Measurements from ENCODE around the gene CABCOCO1. TPM values are rescaled to one million over a fixed set of nuclear protein-coding genes. Genes with fewer than 3 reads are reported as not detected.

CABCOCO1 gene, protein sequence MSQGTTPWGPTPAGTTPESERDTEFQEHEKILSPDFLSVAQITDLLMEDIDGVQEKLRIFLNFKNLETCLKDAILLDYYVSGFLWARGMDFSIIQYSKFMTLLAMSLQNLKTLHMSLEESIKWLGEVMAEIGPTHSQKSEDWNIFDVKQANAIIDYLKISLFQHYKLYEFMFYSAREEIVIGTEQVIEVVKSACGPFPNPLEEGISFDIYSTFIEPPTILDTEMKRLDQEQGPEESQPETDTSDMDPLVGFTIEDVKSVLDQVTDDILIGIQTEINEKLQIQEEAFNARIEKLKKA
- polyA plus RNA-seq (ENCODE audit: insufficient read length), result 2.8 TPM
- long read RNA-seq, donor 1, partial matches to known transcripts, result 0 of 2 reads
- long read RNA-seq, donor 1, other reads (novel, unspliced or antisense), result 0 of 2 reads
- long read RNA-seq, donor 2, result 0 reads
- long read RNA-seq, donor 3, result 0 reads
- long read RNA-seq, donor 4, result 0 reads
- long read RNA-seq, donor 5, result 0 reads
- long read RNA-seq, donor 6, partial matches to known transcripts, result 0 of 1 reads
- long read RNA-seq, donor 6, other reads (novel, unspliced or antisense), result 0 of 1 reads
- long read RNA-seq, donor 7, result 0 reads
- long read RNA-seq, donor 8, result 0 reads

DNA sequence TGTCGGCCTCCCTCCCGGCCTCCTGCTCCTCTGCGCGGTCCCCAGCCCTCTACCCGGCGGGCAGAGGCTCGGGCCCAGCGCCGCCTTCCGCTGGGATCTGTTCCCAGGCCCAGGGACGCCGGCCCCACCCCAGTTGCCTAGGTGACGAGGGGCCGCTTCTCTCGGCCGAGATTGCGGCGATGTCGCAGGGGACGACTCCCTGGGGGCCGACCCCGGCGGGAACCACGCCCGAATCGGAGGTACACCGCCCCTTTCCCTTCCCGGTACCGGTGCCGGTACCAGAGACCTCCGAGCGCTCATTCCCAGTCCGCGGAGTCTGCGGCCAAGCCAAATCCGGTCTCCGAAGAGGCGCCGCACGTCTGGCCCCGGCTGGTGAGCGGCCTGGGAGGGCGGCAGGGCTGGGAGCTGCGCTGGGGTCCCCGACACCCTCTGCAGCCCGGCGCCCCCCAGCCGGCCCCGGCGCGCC, at the start of gene CABCOCO1:
Gene CABCOCO1 (plus strand): TSS at position 136 of the 466 bp plus-strand sequence. CDS start 44 bp downstream, at position 180.
- DNase-seq, result peak; percentile 76

- DNase-seq, result no peak
These were observed 49.1 kb upstream of the CABCOCO1 start for GRCh38 chr10:61613665-61614064.

DNA sequence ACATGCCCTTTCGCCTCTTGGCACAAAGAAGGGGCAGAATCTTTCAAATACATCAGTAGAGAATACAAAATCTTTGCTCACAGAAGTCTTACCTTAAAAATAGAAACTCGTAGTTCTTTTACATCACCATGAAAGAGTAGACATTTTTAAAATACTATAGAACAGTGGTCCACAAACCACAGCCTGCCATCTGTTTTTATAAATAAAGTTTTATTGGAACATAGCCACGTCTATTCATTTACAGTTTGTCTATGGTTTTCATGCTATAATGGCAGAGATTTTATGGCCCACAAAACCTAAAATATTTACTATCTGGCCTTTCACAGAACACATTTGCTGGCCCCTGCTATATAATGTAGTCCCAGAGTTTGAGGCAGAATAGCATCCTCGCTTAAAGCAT, 46.1 kb upstream of the CABCOCO1 start:
- no peak for DNase-seq

DNA sequence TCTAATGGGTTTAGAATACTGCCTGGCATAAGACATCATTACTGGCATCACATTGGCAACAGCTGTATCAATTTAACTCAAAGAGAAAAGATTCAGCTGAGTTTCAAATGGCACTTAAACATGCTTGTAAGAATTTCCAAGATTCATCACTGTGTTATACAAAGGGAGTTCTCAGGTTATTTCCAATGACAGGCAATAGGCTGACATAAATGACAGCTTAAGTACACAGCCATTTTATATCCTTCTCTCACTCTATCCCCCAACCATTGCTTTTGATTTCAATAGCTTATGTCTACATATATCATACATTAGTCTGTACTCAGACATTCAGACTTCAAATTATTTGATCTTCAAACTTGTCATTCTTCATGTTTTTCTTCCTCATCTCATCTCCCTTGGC, 45.5 kb upstream of the CABCOCO1 start:
- DNase-seq, result no peak

DNA sequence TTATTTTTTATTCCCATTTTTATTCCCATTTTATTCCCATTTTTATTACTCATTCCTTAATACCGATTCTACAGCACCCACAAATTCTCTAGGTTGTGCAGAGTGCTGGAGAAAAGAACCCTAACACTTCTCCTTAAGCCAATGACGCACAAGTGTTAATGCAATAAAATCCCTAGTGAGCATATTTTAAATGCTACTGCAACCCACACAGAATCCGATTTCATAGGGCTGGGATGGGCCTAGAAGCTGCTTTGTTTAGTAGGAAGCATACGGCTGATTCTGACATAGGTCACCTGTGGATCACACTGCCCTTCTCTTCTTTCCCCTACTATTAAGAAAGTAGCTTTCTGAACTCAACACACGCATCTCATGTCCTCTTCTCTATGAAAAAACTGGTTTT, 45.1 kb upstream of the CABCOCO1 start:
- DNase-seq, result no peak

DNA sequence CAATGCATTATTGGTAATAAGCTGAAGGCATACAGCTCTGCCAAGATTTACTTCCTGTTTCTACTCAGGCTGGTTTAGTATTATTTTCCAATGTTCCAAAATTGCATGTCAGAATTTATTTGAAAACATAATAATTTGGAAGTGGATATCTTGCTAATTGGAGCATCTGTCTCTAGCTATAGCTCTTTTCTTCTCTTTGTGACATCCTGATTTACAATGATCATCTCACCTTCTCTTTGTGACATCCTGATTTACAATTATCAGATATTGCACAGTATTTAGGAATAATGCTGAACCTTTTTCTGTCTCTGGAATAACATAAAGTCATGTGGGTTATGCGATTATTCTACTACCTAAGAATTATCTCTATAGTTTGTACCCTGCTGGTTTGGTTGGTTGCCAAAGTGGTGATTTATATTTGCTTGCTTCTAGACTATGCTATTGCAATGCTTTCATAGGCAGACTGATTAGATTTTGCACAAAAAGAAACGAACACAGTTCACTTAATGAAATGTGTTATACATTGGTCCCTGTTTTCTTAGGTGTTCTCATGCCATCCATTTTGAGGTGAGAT, 44.3 kb upstream of the CABCOCO1 start:
- no peak for DNase-seq

DNA sequence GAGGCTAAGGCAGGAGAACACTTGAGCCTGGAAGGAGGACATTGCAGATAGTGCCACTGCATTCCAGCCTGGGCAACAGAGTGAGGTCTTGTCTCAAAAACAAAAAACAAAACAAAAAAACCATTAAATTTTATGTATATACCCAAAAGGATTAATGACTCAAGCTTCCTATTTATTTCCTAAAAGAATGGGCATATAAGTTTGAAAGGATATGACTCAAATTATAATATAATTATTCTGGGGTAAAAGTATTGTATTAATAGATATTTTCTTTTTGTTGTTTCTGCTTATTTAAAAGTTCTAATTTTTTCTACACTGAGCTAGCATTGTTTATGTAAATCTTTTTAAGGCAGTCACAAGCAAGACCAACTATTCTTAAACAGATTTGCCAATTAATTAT, 42.2 kb upstream of the CABCOCO1 start:
- no peak for DNase-seq

DNA sequence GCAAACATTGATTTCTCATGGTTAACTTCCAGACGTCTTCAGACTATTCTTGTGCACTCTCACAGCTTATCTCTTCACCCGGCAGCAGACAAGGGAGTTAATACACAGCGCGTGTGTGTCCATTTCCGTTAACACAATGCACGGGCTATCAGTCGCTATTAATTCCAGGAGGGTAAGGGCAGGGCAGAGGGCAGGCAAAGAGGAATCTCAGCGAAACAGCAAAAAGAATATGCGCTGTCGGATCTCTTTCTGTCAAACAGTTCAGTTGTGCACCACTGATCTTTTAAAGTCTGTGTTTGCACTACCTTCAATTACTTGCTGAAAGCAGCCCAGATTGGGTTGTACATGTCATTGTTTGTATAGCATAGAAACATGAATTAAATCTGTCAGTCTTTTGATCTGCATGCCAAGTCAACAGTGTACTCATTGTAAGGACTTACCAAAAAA, 41.1 kb upstream of the CABCOCO1 start:
- DNase-seq, result no peak

DNA sequence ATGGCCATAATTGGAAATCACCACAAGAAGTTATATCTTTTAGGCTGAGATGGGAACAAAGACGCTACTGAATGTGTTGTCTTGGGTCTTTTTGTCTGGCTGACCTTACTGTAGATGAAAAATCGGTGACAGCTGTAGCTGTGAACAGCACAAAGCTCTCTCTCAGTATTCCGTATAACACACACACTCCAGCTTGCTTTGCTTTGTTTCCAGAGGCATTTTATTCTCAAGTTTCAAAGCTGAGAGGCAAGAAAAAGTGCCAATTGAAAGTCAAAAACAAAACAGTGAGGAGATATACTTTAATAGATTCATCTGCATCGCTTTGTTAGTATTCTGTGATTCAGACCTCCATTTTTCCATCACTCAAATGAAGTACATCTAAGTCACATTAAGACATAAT, 39.6 kb upstream of the CABCOCO1 start:
- no peak for DNase-seq

GRCh38 chr10:61626209-61626608, 36.5 kb upstream of the CABCOCO1 start:
- DNase-seq, result no peak

GRCh38 chr10:61627266-61627665, 35.5 kb upstream of the CABCOCO1 start:
- no peak for DNase-seq

DNA sequence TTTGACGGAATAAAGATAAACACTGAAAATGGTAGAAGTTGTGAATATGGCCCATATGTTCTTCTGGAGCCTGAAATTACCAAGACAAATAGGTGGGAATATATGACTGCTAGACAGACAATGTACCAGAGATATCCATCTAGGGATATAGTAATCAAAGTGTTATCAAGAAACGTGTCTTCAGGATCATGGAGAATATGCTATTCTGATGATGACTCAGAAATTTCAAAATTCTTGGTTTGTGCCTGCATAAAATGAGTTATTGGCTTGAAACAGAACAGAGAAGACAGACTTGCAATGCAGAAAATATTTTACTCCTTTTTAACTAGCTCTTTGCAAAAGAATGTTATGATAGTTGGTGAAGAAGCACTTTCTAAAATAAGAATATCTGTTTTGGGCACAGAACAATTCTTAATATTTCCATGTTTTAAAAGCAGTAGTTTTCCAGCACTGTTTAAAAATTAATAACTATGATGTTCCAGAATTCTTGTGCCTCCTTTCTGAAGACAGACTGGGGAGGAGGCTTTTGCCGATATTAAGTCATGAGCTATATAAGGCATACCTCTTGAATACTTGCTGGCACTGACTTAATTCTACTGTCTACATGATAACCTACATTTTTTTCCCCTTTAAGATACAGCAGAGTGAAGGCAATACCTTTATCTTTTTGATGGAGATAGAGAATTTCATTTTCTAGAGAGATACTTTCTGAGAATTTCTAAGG, 34.4 kb upstream of the CABCOCO1 start:
- no peak for DNase-seq

GRCh38 chr10:61628875-61629513, 33.7 kb upstream of the CABCOCO1 start:
- DNase-seq, result no peak

GRCh38 chr10:61629576-61629975, 33.2 kb upstream of the CABCOCO1 start:
- no peak for DNase-seq

DNA sequence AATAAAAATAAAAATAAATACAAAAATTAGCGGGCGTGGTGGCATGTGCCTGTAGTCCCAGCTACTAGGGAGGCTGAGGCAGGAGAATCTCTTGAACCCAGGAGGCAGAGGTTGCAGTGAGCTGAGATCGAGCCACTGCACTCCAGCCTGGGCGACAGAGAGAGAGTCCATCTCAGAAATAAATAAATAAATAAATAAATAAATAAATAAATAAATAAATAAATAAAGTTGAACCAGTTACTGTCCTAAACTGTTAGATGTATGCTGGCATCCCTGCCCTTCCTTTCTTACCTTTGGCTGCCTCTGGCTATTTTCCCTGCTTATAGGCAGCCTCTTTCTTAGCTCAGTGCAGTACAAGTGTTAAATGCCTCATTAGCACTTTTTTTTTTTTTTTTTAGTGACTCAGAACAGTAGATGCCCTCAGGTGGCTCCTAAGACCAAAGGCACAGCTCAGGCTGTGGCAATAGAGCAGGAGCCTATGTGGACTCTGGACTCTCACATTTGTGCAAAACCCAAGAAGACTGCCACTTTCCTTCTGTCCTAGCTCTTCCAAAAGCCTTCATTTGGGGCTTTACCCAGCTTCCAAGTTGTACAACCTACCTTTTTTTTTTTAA, 30.6 kb upstream of the CABCOCO1 start:
- DNase-seq, result no peak

GRCh38 chr10:61633665-61634064, 29.1 kb upstream of the CABCOCO1 start:
- DNase-seq, result no peak

GRCh38 chr10:61634746-61635145, 28.0 kb upstream of the CABCOCO1 start:
- DNase-seq, result no peak

- no peak for DNase-seq
These were observed 27.3 kb upstream of the CABCOCO1 start for GRCh38 chr10:61635471-61635870.

- DNase-seq, result no peak
These were observed 26.8 kb upstream of the CABCOCO1 start for GRCh38 chr10:61635932-61636331.

- no peak for DNase-seq
These were observed 22.8 kb upstream of the CABCOCO1 start for GRCh38 chr10:61639952-61640351.

DNA sequence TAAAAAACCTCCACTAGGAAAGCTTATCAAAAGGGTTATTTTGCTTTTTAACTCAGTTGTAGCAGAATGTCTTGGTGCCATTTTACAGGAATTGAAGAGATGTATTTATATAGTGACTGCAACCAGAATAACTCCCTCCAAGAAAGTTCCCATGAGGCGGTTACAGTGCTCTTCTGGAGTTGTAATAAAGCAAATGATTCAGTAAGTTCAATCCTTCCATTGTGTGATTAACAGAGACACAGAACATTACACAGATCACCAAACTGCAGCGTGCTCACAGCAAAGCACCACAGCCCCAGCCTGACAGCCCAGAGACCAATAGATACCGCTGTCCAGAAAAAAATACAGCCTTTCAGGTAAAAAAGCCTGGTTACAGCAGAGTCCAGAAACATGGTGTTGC, 21.9 kb upstream of the CABCOCO1 start:
- no peak for DNase-seq

DNA sequence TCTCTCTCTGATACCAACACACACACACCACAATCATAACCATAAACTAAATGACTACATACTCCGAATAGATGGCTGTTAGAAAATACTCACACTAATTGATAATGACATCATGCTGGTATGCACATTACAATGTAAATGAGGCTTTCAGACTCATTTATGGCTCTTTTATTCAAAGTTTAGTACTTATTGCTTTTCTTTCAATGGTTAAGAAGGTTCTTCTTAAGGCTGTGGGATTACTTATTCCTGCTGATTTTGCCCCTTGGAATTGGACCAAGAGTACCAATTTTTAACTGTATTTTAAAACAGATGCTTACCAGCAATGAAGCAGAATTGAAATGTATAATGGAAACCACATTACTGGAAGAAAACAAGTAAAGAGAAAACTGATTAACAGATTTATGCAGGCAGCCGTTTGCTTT, 20.6 kb upstream of the CABCOCO1 start:
- no peak for DNase-seq
